K562 (cell line): Measurements from ENCODE around the gene ADAM22. TPM values are rescaled to one million over a fixed set of nuclear protein-coding genes. Genes with fewer than 3 reads are reported as not detected.
A peak's percentile ranks its signal among the peaks of the same experiment; 100 is the strongest.

Source experiments
- BMI1 ChIP-seq: fragments of 150-350 bp; IDR thresholded peaks from 2 replicates; pipeline ENCODE4 v1.6.1; 2014; ENCODE audit warnings: low read length
- CBX5 ChIP-seq: IDR thresholded peaks from 2 replicates; pipeline ENCODE4 v1.6.1; 2014; ENCODE audit warnings: low read depth, borderline replicate concordance
- CHD4 ChIP-seq: fragments of 200-600 bp; sonication (generic); IDR thresholded peaks from 3 replicates; pipeline ENCODE4 v1.6.1; 2012; ENCODE audit warnings: low read depth, mild to moderate bottlenecking, mixed read lengths, low read length, inconsistent platforms; ENCODE audit not compliant: insufficient read depth, insufficient replicate concordance, poor library complexity, severe bottlenecking
- CTBP1 ChIP-seq: fragments of 450-650 bp; IDR thresholded peaks from 2 replicates; pipeline ENCODE4 v1.6.1; 2016; ENCODE audit warnings: borderline replicate concordance
- CXXC5 ChIP-seq: fragments of 250-450 bp; sonication (Bioruptor Pico); IDR thresholded peaks from 2 replicates; pipeline ENCODE4 v1.8.0; 2022; ENCODE audit warnings: inconsistent platforms, mild to moderate bottlenecking, moderate library complexity
- E2F6 ChIP-seq, 2 experiments: IDR thresholded peaks; 2 replicates each; pipeline ENCODE4 v1.6.1; 2011; ENCODE audit warnings: borderline replicate concordance in 1 of 2, control low read depth in 1 of 2, low read depth in 1 of 2, low read length in 1 of 2, mild to moderate bottlenecking in 1 of 2, mixed read lengths in 1 of 2, moderate library complexity in 1 of 2; ENCODE audit not compliant: insufficient read depth in 1 of 2, insufficient read length in 1 of 2, poor library complexity in 1 of 2, severe bottlenecking in 1 of 2; ENCODE audit errors: extremely low read depth in 1 of 2
- FOXP1 ChIP-seq: sonication (generic); formaldehyde crosslinking; IDR thresholded peaks from 2 replicates; pipeline ENCODE4 v1.8.0; 2022; ENCODE audit warnings: mild to moderate bottlenecking, missing genetic modification reagents
- GTF2E2 ChIP-seq: fragments of 200-800 bp; sonication (Bioruptor generic); IDR thresholded peaks from 2 replicates; pipeline ENCODE4 v1.6.1; 2016; ENCODE audit warnings: missing genetic modification characterization, missing compliant biosample characterization
- HDAC6 ChIP-seq: IDR thresholded peaks from 2 replicates; pipeline ENCODE4 v1.6.1; 2012; ENCODE audit warnings: low read depth, mild to moderate bottlenecking, control low read depth, inconsistent platforms, low read length, moderate library complexity
- HNRNPH1 ChIP-seq: fragments of 200-400 bp; formaldehyde crosslinking; optimal IDR thresholded peaks from 2 replicates; pipeline ENCODE3; 2017; ENCODE audit warnings: low read depth, mild to moderate bottlenecking, low read length, moderate library complexity
- KLF1 ChIP-seq: fragments of 450-650 bp; IDR thresholded peaks from 2 replicates; pipeline ENCODE4 v1.6.1; 2016; ENCODE audit warnings: missing genetic modification characterization, missing compliant biosample characterization
- MBD1 ChIP-seq: fragments of 250-450 bp; sonication (Bioruptor Pico); IDR thresholded peaks from 2 replicates; pipeline ENCODE4 v1.8.0; 2022; ENCODE audit warnings: inconsistent platforms
- PHF20 ChIP-seq: fragments of 450-650 bp; IDR thresholded peaks from 2 replicates; pipeline ENCODE4 v1.6.1; 2018; ENCODE audit not compliant: partially characterized antibody
- POLR2AphosphoS2 ChIP-seq: IDR thresholded peaks from 2 replicates; pipeline ENCODE4 v1.6.1; 2012; ENCODE audit warnings: low read length, improper control_type of control experiment
- PPARD ChIP-seq: fragments of 250-450 bp; sonication (Bioruptor Pico); IDR thresholded peaks from 2 replicates; pipeline ENCODE4 v1.8.0; 2022; ENCODE audit warnings: inconsistent platforms, mild to moderate bottlenecking, moderate library complexity
- PRPF4 ChIP-seq: fragments of 200-400 bp; formaldehyde crosslinking; IDR thresholded peaks from one replicate; pipeline ENCODE4 v1.6.1; 2017; ENCODE audit warnings: low read length, low read depth, mild to moderate bottlenecking; ENCODE audit not compliant: insufficient read depth, poor library complexity, severe bottlenecking
- PTBP1 ChIP-seq: fragments of 200-400 bp; formaldehyde crosslinking; IDR thresholded peaks from 2 replicates; pipeline ENCODE4 v1.6.1; 2017; ENCODE audit warnings: low read depth, low read length
- RAD21 ChIP-seq, 2 experiments: fragments of 250-450 bp in 1 of 2; fragments of 450-650 bp in 1 of 2; sonication (Bioruptor Pico) in 1 of 2; formaldehyde crosslinking in 1 of 2; IDR thresholded peaks in 1 of 2; conservative IDR thresholded peaks in 1 of 2; 2 replicates each; pipeline versions ENCODE4 v1.4.0 to v1.8.0; 2020 to 2022; ENCODE audit warnings: mild to moderate bottlenecking in 2 of 2, moderate library complexity in 1 of 2
- RBM14 ChIP-seq: fragments of 200-400 bp; formaldehyde crosslinking; IDR thresholded peaks from 2 replicates; pipeline ENCODE4 v1.6.1; 2018; ENCODE audit warnings: low read depth, mild to moderate bottlenecking, low read length, moderate library complexity, borderline replicate concordance; ENCODE audit not compliant: insufficient read depth
- SLC30A9 ChIP-seq: fragments of 250-450 bp; sonication (Bioruptor Pico); IDR thresholded peaks from 2 replicates; pipeline ENCODE4 v1.8.0; 2022; ENCODE audit warnings: mild to moderate bottlenecking, moderate library complexity
- SRF ChIP-seq, 2 experiments: fragments of 250-450, 450-650 bp in 1 of 2; sonication (Bioruptor Pico) in 1 of 2; sonication (generic) in 1 of 2; formaldehyde crosslinking; IDR thresholded peaks; 2 replicates each; pipeline versions ENCODE4 v1.5.0 to v1.5.1; 2020 to 2022; ENCODE audit warnings: mild to moderate bottlenecking in 1 of 2, missing genetic modification reagents in 1 of 2
- TAF7 ChIP-seq: fragments of 450-650 bp; IDR thresholded peaks from 2 replicates; pipeline ENCODE4 v1.6.1; 2016; ENCODE audit warnings: missing genetic modification characterization, missing compliant biosample characterization
- ZFX ChIP-seq: sonication (generic); formaldehyde crosslinking; IDR thresholded peaks from 2 replicates; pipeline ENCODE4 v1.8.0; 2022; ENCODE audit warnings: mild to moderate bottlenecking, missing genetic modification reagents, moderate library complexity
- ZKSCAN1 ChIP-seq: fragments of 150-350 bp; IDR thresholded peaks from 2 replicates; pipeline ENCODE4 v1.6.1; 2016; ENCODE audit warnings: low read depth, low read length
- ZNF57 ChIP-seq: fragments of 450-650 bp; formaldehyde crosslinking; IDR thresholded peaks from 2 replicates; pipeline ENCODE4 v1.4.0; 2020; ENCODE audit warnings: mild to moderate bottlenecking, moderate library complexity
- ZNF717 ChIP-seq: fragments of 250-450 bp; sonication (Bioruptor Pico); IDR thresholded peaks from 2 replicates; pipeline ENCODE4 v1.5.0; 2021
- polyA plus RNA-seq, 8 experiments: library from polyadenylated mRNA; depleted of rRNA in 4 of 8; stranded (reverse) in 5 of 8; unstranded in 3 of 8; fragments of >200 nt; fragmentation: Nextera tagmentation in 2 of 8; fragmentation: Illumina TruSeq in 1 of 8; extraction: Ambion mirVana in 2 of 8; extraction: Trizol in 1 of 8; gene quantifications; 2 replicates each; pipeline versions ENCODE4 v1.2.1 to v1.2.3, GENCODE V29; 2011 to 2014; ENCODE audit warnings: inconsistent platforms in 1 of 8, missing spikeins in 1 of 8
- total RNA-seq, 7 experiments: library from RNA; depleted of rRNA in 6 of 7; stranded (reverse); fragments of >200 nt in 6 of 7; fragmentation: Illumina TruSeq in 2 of 7; extraction: Trizol in 2 of 7; gene quantifications; 2 replicates each; pipeline versions ENCODE4 v1.2.1 to v1.2.3, GENCODE V29; 2011 to 2021; ENCODE audit warnings: low replicate concordance in 1 of 7

The ADAM22 gene
- total and polyA plus RNA-seq, 9 of the 15 experiments (the other 6 are each of a cell fraction or from before 2014, with no cell fraction given): 0.01 to 0.58 (median 0.18) TPM

GRCh38 chr7:88219781-88220747 lies 286.0 kb downstream of the ADAM22 start, which contains the start of gene SRI (continued):
- TF ChIP-seq MBD1 (CRISPR knock-in tag) (no peak), PTBP1 (no peak), CHD4 (no peak), CTBP1 (peak; percentile 78), CXXC5 (peak; percentile 92), TAF7 (no peak), KLF1 (0 out of 2 replicates have a peak, but pooled peaks have one; percentile 24), SLC30A9 (CRISPR knock-in tag) (no peak), FOXP1 (no peak), GTF2E2 (tag) (peak; percentile 67), CBX5 (no peak), SRF (CRISPR knock-in tag; IDR thresholded peaks at IDR 0.05) (peak in 1 of 2 experiments; percentile 44; a peak in 1 of 4 replicates), PRPF4 (peak; percentile 28), ZNF57 (no peak), BMI1 (no peak), PPARD (no peak), ZNF717 (CRISPR knock-in tag) (no peak), POLR2AphosphoS2 (no peak), ZFX (CRISPR knock-in tag) (peak; percentile 95), HDAC6 (no peak), RAD21 (CRISPR knock-in tag; conservative IDR thresholded peaks at IDR 0.05 in 1 of 2, IDR thresholded peaks at IDR 0.05 in 1 of 2) (no peak), E2F6 (IDR thresholded peaks at IDR 0.05; ENCODE audit: borderline replicate concordance in 1 of 2, extremely low read depth in 1 of 2, insufficient read depth in 1 of 2, insufficient read length in 1 of 2, low read depth in 1 of 2, low read length in 1 of 2, poor library complexity in 1 of 2, severe bottlenecking in 1 of 2) (peak; percentile 81), RBM14 (no peak), ZKSCAN1 (peak; percentile 42; the same call in 1 of the 2 replicates), HNRNPH1 (no peak), PHF20 (peak; percentile 21)
